KG1 (cell line): ENCODE measurements around the gene CP.
"Not testable (repeated sequence)": the region's sequence is repeated elsewhere in the genome, so short reads cannot be mapped to it uniquely, and the experiment has no call there.

Source experiments
- DNase-seq: peaks from one replicate; lab custom pipeline; 2025; lab: John Stamatoyannopoulos, UW

Gene CP

DNA sequence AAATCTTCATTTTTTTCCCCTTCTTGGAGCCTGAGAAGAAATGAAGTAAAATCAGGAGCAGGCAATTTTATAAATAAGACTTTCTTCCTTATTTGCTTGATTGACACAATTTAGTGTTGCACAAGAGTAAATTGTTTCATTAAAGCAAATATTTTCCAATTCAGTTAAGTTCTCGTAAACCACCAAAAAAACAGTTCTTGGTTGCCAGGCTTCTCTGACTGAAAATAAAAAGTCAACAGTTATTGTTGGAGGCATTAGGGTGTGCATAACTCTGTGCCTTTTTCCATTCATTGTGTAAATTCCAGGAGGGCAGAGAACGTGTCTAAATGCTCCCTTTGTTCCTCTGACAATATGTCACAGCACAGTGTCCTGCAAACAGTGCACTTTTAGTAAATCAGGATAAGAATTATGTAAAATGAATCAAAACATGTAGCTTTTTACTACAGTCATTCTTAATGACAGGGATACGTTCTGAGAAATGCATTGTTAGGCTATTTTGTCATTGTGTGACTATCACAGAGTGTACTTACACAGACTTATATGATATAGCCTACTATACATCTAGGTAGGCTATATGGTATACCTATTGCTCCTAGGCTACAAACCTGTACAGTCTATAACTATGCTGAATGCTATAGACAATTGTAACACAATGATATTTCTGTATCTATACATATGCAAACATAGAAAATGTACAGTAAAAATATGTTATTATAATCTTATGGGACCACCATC, at the start of gene CP:
Gene CP, minus strand, starts transcription at position 47 of the 735 bp plus-strand sequence. Its CDS starts 37 bp downstream, at position 10.
- no peak for DNase-seq

DNA sequence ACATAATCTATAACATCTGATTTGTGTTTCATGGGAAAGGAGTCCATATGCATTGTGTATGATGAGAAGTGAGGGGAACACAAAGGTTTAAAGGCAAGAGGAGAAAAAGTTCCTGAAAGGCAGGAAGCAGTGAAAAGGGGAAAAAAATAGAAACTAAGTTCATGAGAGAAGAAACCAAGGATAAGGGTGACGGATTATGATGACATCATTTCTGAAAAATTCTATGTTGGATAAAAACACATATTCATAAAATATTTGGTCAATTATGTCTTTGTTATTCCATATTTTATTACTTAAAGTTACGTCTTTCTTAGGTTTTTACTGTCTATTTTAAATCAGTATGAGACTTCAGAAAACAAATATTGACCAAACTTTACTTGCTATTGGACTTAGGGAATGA, 48.6 kb upstream of the CP start:
- no peak for DNase-seq

DNA sequence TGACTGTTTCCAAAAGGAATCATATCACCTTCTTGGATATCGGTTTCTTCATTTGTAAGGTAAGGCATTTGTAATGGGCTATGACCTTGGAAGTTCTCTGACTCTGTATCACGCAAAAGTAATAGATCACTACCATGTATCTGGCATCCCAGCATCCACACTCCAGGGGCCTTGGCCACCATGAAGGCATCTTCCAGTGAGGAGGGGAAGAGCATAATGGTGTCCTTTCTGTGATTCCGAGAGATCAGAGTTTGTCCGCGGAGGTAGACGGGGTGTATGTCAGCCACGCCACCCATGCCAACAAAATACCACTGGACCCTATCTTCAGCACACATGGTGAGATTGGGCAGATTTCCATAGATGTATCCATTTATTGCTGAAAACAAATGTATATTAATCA, 48.1 kb upstream of the CP start:
- no peak for DNase-seq

DNA sequence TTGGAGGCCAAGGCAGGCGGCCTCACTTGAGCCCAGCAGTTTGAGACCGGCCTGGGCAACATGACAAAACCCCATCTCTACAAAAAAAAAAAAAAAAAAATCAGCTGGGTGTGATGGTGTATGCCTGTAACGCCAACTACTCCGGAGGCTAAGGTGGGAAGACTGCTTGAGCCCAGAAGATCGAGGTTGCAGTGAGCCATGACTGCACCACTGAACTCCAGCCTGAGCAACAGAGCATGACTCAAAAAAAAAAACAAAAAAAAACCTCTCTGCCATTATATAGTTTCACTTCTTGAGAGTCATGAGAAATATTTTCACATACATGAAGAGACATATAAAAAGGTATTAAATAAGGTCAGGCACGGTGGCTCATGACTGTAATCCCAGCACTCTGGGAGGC, 45.9 kb upstream of the CP start:
- DNase-seq = no peak

DNA sequence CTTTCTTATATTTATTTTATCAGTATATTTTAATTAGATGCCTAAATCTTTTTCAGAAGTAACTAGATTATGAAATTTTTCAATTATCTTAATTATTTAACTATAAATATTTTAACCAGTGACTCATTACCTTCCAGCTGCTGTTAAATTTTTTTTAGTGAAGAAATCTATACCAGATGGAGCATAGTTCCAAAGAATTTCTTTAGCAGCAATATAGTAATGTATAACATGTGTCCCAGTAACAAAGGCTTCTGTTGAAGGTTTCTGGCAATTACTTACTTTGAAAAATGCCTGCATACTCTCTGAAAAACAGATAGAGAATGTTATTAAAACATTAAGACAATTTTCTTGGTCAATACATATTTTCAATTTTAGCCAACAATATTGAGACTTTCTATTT, 45.1 kb upstream of the CP start:
- no peak for DNase-seq

DNA sequence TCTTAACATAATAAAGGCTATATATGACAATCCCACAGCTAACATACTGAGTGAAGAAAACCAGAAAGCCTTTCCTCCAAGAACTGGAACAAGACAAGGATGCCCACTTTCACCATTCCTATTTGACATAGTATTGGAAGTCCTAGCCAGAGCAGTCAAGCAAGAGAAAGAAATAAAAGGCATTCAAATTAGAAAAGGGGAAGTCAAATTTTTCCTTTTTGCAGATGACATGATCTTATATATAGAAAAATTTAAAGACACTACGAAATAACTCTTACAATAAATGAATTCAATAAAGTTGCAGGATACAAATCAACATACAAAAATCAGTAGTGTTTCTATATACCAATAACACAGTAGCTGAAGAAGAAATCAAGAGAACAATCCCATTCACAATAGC, 42.2 kb upstream of the CP start:
- no peak for DNase-seq

DNA sequence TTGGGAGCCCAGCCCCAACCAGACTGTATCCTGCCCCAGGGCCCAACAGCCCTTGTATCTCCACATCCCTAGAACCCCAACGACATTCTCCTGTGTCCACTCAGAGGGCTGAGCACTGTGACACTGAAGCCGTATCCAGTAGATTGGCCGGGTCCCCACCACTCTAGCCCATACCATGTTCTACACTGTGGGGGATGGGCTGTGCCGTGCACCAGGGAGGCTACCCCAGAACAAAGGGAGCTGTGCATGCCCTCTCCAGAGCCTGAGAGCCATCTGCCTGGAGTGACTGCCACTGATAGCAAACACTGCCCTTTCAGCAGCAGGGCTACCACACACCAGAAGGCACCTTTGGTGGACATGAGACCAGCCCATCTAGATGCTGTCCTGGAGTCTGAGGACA, 37.1 kb upstream of the CP start:
- DNase-seq = no peak

DNA sequence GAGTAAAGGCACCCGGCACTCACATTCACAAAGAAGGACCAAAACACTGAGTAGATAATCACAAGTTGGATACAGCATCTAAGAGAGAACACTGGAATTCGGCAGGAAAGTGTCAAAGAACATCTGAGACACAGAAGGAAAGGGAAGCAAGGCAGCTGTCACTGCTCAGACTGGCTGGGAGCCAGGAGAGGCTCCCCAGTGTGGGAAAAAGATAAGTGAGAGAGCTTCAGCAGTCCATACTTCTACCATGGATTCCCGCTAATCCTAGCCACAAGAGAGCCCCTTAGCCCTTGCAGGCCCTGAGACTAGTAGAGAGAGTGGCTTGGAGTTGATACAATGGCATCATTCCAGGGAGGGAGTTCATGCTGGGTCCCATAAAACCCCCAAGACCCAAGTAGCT, 36.7 kb upstream of the CP start:
- DNase-seq = no peak

DNA sequence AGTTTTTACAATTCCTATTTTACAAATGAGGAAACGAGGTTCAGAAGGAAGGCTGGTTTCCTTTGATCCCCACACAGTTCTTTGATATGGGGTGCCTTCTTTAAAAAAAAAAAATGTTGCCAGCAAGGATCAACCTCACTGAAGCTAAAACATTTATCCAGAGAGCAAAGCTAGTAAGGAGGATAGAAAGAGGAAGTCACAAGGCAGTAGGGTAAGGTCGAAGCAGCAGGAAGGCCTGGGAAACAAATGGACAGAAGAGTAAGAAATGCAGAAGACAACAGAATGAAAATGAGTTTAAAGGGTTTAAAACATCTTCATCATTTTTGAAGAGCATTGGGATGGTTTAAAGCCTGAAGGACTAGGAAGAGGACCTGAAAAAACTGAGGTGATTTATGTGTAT, 30.6 kb upstream of the CP start:
- no peak for DNase-seq

DNA sequence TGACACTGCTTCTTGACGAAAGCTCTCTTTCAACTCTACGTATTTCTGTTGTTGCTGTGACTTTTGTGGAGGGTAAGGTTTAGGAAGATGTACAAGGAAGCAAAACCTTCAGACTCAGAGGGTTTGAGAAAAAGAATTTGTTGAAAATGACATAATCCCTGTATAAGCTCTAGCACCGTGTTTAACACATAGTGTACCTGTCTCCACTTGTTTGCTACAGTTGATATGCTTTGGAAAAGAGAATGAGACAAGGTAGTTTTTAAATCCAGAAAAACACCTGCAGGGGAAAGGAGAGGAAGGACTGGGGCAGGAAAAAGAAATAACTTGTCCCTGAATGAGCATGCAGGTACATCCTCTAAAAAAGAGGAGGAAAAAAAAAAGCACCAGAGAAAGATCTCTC, 29.6 kb upstream of the CP start:
- no peak for DNase-seq

DNA sequence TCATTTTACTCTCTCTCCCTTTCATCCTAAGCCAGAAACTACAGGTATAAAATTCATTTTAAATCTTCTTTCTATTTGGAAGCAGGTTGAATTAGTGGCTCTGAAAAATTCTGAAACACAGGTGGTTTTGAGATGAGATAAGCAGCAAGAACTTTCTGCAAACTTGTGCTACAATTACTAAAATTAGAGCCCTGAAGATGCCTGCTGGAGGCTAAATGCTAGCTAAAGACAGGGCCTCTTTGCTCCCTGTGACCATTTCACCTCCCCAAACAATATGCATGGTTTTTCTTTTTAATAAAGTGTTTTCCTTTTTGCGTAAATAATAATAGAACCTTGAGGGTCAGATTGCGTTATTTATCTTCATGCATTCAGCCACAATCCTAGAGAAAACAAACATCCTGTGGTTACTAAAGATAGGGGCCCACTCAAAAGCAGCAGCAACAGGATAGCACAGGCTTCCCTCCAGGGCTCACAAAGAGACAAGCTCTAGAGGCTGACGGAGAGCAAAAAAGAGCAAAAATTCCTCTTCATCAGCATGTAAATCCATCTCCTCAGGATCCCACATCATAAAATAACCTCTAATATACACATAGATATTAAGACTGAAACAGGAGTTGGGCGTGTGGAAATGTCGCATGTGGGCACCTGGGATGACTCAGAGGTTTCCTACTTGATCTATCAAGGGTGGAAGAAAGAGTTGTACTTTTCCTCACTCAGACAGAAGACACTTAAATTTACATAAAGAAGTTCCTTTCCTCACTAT, 26.5 kb upstream of the CP start:
- DNase-seq = no peak

DNA sequence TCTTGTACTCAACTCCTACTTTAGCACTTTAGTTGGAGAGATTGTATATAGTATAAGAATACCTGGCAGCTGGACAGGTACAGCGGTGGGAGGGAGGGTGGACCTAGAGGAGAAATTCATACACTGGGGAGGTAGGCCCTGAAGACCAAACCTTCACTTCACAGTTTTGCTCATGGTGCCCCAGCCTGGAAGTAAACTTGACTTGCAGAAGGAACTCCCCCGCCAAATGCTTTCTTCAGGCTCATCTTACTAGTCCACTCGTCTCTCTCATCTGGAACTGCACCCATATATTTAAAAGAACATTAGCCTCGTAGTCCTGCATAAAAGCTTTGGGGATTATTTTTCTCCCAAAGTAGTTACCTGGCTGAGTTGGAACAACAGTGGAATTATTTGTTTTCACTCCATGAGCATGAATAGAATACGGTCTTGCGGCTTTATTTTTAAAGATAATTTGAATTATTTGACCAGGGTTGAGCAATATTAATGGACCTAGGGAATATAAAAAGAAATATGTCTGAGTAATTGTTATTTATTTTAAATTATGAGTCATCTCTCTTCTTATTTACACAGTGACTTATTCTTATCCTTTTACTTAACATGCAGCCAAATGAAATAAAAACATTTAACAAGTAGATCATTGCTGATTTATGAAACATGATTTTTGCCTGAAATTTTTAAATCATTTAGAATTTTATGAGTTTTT, 25.5 kb upstream of the CP start:
- no peak for DNase-seq

DNA sequence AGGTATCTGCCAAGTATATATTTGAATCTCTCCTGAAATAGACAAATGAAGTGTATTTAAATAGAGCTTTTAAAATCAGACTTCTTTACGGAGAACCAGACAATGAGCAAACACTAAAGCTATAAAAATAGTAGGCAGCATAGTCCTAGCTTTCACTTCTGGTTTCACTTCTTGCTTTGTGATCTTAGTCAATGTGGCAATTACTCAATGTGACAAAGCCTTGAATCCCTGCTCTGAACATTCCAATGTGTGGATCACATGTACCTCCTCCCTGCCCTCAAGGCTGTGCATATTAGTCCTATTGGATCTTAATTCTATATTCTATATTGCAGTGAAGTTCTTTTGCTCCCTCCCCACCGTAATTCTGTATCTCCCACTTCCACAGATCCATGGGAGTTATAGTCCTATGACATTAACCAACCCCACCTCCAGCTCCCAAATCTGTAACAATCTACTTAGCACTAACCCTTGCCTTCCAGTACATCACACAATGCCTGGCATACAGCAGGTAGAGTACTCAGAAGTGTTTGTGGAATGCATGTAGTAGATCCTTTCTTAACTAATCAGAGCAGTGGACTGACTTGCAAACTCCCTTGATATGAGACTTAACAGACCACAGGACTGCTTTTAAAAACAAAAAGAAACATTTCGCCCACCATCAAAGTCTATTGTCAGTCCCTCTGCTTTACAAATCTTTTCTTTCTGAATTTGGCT, 24.3 kb upstream of the CP start:
- no peak for DNase-seq

DNA sequence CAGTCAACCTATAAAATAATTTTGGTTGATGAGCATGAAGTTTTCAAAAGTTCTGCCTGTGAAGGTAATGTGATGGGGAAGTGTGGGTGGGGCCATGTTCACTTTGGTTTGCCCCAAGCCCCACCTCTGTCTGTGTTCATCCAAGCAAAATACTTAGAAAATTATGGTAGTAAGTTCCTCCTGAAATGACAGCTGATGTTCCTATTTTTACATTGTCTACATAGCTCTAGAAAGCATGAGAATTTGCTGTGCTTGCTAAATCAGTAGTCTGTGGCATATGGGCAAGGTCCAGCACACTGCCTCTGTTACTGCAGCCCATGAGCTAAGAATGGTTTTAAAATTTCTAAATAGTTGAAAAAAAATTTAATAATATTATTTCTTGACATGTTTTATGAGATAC, 21.9 kb upstream of the CP start:
- no peak for DNase-seq

DNA sequence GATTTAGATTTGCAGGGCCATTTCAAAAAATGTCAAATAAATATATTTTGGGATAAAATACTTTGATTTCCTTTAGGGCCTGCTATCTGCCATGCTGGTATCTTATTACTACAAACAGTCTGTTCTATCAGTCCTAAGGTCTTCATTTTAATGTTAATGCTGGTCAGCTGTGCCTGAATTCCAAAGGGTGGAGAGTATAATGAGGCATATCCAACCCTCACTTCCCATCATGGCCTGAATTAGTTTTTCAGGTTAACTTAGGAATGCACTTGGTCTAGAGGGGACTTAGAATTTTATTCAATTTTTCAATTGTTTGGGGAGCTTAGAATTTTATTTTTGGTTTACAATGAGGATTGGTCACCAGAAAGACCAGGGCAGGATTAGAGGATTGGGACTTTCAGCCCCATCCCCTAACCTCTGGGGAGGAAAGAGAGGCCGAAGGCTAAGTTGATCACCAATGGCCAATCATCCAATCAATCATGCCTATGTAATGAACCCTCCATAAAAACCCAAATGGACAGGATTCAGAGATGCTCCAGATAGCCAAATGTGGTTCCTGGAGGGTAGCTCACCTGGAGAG, 17.8 kb upstream of the CP start:
- no peak for DNase-seq

DNA sequence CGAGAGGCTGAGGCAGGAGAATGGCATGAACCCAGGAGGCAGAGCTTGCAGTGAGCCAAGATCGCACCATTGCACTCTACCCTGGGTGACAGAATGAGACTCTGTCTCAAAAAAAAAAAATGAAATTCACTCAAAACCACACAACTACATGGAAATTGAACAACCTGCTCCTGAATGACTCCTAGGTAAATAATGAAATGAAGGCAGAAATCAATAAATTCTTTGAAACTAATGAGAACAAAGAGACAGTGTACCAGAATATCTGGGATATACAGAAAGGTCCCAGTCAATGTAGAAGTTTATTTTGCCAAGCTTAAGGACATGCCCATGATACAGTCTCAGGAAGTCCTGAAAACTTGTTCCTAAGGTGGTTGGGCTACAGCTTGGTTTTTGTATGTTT, 16.6 kb upstream of the CP start:
- not testable (repeated sequence) for DNase-seq

DNA sequence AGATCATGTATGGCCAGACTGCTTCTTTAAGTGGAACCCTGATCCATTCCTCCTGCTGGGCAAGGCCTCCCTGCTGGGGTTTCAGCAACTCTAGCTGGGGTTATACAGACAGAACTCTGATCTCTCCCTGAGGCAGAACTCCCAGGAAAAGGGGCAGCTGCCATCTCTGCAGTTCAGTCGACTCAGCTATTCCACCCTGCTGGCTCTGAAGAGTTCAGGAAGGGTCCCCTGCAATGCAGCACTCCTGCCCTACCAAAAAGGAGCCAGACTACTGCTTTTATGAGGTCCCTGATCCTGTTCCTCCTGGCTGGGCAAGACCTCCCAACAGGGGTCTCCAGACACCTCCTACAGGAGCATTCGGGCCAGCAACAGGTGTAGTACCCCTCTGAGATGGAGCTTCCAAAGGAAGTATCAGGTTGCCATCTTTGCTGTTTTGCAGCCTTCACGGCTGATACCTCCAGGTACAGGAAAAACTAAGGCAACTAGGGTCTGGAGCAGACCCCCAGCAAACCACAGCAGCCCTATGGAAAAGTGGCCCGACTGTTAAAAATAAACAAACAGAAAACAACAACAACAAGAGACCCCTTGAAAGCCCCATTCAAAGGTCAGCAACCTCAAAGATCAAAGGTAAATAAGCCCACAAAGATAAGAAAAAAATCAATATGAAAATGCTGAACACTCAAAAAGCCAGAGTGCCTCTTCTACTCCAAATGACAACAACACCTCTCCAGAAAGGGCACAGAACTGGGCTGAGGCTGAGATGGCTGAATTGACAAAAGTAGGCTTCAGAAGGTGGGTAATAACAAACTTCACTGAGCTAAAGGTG, 14.2 kb upstream of the CP start:
- no peak for DNase-seq

DNA sequence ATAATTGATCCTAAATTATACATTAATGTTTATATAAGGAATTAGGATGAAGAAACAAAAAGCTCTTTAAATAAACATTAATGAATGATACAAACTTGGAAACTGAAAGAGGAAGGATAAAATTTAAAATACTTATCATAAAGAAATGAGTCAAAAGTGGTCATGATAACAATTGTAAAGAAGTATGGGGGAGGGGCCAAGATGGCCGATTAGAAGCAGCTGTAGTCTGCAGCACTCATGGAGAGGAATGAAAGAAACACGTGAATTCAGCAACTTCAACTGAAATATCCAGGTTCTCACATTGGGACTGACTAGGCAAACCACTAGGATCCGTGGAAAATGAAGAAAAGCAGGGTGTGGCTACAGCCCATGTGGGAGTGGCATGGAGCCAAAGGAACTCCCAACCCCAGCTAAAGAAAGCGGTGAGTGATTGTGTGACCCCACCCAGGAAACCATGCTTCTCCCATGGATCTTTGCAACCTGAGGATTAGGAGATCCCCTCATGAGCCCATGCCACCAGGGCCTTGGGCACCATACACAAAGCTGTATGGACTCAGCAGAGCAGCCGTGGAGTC, 13.1 kb upstream of the CP start:
- DNase-seq = no peak

DNA sequence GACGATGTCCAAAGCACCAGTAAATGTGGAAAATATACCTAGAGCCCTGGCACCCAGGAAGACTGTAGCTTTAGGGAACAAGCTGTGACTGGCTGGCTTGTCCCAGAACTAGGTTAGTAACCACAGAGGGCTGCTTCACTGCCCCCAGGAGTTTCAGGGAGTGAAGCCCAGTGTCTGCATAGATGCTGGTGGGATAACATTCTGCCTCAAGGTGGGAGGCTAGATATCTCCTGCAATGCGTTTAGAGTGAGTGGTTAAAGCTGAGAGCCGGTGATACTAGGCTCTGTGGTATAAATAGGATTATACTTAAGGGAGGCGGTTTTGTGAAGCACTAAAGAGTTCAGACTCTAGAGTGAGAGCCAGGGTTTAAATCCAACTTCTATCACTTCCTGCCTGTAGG, 11.7 kb upstream of the CP start:
- DNase-seq = no peak

DNA sequence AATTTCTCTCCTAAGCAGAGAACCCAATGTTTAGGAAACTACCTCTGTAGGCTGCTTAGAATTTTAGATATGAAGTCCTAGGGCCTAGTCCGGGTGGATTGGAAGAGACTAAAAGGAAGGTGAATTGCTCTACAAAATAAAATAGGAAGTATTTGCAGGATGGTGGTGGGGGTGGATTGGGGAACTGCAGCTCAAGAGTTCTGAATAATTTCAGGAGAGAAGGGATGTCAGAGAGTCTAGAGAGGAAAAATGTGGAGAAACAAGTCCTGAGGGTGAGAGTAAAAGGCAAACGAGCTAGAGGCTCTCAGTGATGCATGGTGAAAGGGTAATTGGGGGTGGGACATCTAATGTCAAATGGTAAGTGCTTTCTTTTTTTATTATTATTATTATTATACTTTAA, 10.2 kb upstream of the CP start:
- no peak for DNase-seq
